ENCODE measurements around the gene ZFP91.
A peak's percentile ranks its signal among the peaks of the same experiment; 100 is the strongest.

The ZFP91 gene

DNA sequence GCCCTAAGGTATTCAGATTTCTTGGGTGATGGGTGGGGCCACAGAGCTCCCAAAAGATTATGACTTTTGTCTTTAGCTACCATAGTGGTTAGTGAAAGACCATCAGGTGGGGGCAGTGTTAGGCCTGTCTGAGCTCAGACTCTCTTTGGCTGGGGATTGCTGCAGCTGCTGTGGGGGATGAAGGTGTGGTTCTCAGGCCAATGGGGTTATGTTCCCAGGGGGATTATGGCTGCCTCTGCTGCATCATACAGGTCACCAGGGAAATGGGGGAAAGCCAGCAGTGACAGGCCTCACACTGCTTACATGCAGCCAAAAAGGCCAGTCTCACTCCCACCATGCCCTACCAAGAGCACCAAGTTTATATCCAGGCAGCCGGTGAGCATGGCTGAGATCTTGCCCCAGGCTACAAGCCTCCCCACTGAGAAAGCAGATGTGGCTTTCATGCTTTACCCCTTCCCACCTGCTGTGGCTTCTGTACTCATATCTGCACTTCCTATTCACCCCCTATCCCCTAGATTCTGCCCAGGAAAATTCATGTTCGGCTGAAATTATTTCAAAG is 68.4 kb downstream of the ZFP91 start:
- Mint-ChIP-seq H3K27me3 (peaks cover 3% of the 10 kb centered on the region), H3K4me1 (no peaks in the 10 kb centered on the region), H3K27ac (no peak overlapping the region), H3K4me3 (no peak overlapping the region), H3K9me3 (peaks cover 14% of the 10 kb centered on the region), H3K36me3 (no peaks in the 10 kb centered on the region)
- DNase-seq: no peak
- CTCF ChIA-PET: interaction anchor here (0.8 to 2.3 kb wide), 3 partner anchors 13 to 254 kb away, joined by 3 to 10 read pairs (median 4); no protein-coding TSS in a partner anchor

DNA sequence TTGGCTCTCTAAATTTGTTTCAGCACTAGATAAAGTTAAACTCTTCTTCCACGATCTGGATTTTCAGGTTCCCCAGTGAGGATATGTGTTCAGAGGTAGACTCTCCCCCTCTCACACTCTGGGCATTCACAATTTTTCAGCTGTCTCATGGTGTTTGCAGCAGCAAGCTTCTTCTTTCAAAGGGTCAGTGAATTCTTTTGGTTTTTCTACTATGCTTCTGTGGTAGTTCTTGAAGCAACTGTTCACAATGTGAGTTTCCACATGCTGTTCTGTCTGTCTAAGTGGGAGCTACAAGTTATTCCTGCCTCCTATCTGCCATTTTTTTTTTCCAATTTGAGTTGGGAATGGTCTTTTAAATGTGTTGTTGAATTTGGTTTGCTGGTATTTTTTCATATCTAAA is 69.0 kb downstream of the ZFP91 start:
- Mint-ChIP-seq H3K9me3 (peaks cover 14% of the 10 kb centered on the region), H3K4me3 (no peak overlapping the region)

DNA sequence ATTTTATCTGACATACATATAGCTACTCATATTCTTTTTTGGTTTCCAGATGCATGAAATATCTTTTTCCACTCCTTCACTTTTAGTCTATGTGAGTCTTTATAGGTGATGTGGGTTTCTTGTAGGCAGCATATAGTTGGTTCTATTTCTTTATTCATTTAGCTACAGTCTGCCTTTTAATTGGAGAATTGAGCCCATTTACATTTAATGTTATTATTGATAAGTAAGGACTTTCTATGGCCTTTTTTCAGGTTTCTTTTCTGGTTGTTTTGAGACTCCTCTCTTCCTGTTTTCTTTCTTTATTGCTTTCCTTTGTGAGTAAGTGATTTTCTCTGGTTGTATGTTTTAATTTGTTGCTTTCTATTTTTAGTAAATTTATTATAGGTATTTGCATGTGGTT is 70.8 kb downstream of the ZFP91 start:
- DNase-seq: no peak
- Mint-ChIP-seq H3K36me3 (no peaks in the 10 kb centered on the region), H3K4me3 (no peak overlapping the region), H3K9me3 (peaks cover 14% of the 10 kb centered on the region), H3K27me3 (peaks cover 3% of the 10 kb centered on the region), H3K27ac (no peak overlapping the region), H3K4me1 (peaks cover 6% of the 10 kb centered on the region)
- CTCF ChIA-PET: interaction anchor here (0.8 to 1.2 kb wide), 2 partner anchors 20 to 137 kb away, joined by 3 read pairs; no protein-coding TSS in a partner anchor

More for the DNA sequence above, 69.0 kb downstream of the ZFP91 start:
- Mint-ChIP-seq H3K36me3 (no peaks in the 10 kb centered on the region), H3K4me1 (no peaks in the 10 kb centered on the region), H3K27ac (no peak overlapping the region), H3K27me3 (peaks cover 3% of the 10 kb centered on the region)
- CTCF ChIA-PET: interaction anchor here (2.3 kb wide), 1 partner anchor 141 kb away, joined by 10 read pairs; no protein-coding TSS in a partner anchor
- no peak for DNase-seq

DNA sequence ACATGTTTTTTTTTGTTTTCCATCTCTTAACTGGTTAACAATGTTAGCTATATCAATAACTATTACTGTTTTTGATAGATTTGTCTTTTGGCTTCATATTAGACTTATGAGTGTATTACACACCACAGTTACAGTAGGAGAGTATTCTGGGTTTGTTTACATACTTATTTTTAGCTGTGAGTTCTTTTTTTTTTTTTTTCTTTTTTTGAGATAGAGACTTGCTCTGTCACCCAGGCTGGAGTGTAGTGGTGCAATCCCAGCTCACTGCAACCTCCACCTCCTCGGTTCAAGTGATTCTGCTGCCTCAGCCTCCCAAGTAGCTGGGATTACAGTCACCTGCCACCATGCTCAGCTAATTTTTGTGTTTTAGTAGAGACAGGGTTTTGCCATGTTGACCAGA is 71.6 kb downstream of the ZFP91 start:
- H3K27me3 Mint-ChIP-seq: peaks cover 3% of the 10 kb centered on the region
- no peak overlapping the region for H3K27ac Mint-ChIP-seq
- H3K36me3 Mint-ChIP-seq: no peaks in the 10 kb centered on the region
- CTCF ChIA-PET: interaction anchor here (0.7 to 1.3 kb wide), 3 partner anchors 10 to 136 kb away, joined by 3 to 7 read pairs (median 3); no protein-coding TSS in a partner anchor
- H3K4me3 Mint-ChIP-seq: no peak overlapping the region
- DNase-seq: no peak
- peaks cover 10% of the 10 kb centered on the region for H3K4me1 Mint-ChIP-seq
- H3K9me3 Mint-ChIP-seq: peaks cover 11% of the 10 kb centered on the region

DNA sequence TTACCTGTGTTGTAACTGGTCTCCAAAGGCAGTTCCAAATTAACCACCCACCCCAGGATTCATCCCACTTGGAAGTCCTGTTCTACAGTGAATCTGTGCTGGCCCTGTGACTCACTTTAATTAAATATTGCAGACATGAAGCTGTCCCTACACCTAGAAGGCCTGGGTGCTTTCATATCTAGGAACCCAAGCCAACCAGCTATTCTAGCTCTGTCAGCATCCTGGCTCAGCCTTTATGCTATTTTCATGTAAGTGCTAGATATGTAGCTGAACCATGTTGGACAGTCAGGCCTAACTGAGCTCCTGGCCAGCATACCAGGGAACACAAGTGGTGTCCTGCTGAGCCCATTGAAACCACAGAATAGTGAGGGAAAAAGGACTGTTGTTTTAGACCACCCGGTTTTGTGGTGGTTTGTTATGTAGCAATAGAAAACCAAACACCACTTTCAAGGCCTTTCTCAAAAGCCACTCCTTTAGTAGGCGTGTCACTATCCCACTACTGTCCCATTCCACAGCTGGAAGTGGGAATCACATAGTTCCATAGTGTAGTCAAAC is 73.9 kb downstream of the ZFP91 start:
- peaks cover 10% of the 10 kb centered on the region for H3K4me1 Mint-ChIP-seq
- no peak for DNase-seq
- CTCF ChIA-PET: interaction anchor here (1.2 to 3.6 kb wide), 4 partner anchors 18 to 135 kb away, joined by 3 to 33 read pairs (median 4); no protein-coding TSS in a partner anchor
- no peaks in the 10 kb centered on the region for H3K27me3 Mint-ChIP-seq
- H3K4me3 Mint-ChIP-seq: no peak overlapping the region
- no peak overlapping the region for H3K27ac Mint-ChIP-seq
- H3K9me3 Mint-ChIP-seq: no peaks in the 10 kb centered on the region
- H3K36me3 Mint-ChIP-seq: no peaks in the 10 kb centered on the region

DNA sequence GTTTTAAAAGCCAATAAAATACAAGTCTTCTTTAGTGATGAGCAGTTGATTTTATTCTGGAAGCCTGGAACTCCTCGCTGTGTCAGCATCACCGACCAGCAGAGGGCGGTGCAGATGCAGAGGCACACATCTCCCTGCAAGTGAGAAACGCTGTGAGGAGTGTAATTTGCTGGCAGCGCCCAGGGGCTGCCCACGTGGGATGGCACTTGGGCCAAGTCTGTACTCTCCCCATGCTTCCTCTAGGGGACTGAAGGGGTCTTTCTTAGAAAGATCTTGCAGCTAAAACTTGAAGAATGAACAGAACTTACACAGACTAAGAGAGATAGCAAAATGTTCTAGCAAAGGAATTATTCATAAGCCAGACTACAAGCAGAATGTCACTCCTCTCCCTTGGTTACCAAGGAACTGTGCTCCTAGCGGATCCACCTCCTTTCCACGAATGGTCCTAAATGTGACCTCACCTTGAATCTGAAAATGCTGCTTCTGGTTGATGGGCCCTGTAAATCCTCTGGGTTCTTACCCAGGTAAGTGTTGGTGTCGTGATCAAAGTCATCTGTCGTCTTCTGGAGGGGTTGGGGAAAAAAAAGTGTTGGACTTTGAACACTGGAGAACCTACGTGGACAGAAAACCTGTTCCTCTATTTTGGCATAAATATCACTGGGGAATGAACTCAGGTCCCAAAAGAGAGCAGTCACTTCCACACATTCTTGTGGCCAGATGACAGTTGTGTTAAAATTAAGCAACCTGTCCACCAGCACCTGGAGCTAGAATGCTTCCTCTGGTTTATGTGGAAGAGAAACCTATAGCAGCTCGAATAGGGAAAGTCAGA is 75.4 kb downstream of the ZFP91 start:
- H3K27ac Mint-ChIP-seq: no peak overlapping the region
- peaks cover 10% of the 10 kb centered on the region for H3K4me1 Mint-ChIP-seq
- no peaks in the 10 kb centered on the region for H3K36me3 Mint-ChIP-seq
- CTCF ChIA-PET: interaction anchor here (1.0 to 3.6 kb wide), 7 partner anchors 15 to 134 kb away, joined by 3 to 33 read pairs (median 3); no protein-coding TSS in a partner anchor
- DNase-seq: peak; percentile 82
- no peaks in the 10 kb centered on the region for H3K9me3 Mint-ChIP-seq
- no peak overlapping the region for H3K4me3 Mint-ChIP-seq
- H3K27me3 Mint-ChIP-seq: no peaks in the 10 kb centered on the region

DNA sequence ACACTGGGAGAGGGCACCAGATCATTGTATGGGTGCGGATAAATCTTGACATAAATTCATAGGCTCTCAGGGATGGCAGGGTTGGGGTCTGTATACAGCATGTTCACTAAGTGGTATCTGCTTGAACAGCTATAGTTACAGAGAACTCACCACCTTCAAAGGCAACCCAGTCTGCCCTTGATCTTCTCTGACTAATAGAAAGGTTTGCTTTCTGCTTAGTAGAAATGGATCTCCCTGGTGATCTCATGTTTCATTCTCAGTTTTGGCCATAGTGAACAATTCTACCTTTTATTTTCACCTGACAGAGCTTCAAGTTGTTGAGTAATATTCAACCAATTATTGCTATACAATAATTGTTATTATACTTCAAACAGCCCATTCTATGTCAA is 76.0 kb downstream of the ZFP91 start:
- CTCF ChIA-PET: interaction anchor here (1.0 to 3.6 kb wide), 8 partner anchors 16 to 133 kb away, joined by 3 to 33 read pairs (median 3); no protein-coding TSS in a partner anchor
- peaks cover 10% of the 10 kb centered on the region for H3K4me1 Mint-ChIP-seq

DNA sequence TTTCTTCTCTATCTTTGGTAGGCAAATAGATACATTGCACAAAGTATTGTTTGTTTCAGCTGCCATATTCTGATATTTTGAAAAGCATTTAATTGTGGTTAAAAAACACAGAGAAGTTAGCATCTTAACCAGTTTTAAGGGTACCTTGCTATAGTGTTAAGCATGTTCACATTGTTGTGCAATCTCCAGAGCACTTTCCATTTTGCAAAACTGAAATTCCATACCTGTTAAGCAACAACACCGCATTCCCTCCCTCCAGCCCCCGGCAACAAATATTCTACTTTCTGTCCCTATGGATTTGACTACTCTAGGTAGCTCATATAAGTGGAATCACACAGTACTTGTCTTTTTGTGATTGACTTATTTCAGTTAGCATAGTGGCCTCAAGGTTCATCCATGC is 77.5 kb downstream of the ZFP91 start:
- peaks cover 10% of the 10 kb centered on the region for H3K4me1 Mint-ChIP-seq
- no peak overlapping the region for H3K27ac Mint-ChIP-seq
- CTCF ChIA-PET: no interaction called here
- no peaks in the 10 kb centered on the region for H3K9me3 Mint-ChIP-seq
- H3K36me3 Mint-ChIP-seq: no peaks in the 10 kb centered on the region
- H3K27me3 Mint-ChIP-seq: no peaks in the 10 kb centered on the region
- H3K4me3 Mint-ChIP-seq: no peak overlapping the region
- no peak for DNase-seq

More for the DNA sequence above, 76.0 kb downstream of the ZFP91 start:
- no peak overlapping the region for H3K4me3 Mint-ChIP-seq
- no peaks in the 10 kb centered on the region for H3K9me3 Mint-ChIP-seq
- DNase-seq: no peak
- no peak overlapping the region for H3K27ac Mint-ChIP-seq
- no peaks in the 10 kb centered on the region for H3K36me3 Mint-ChIP-seq
- no peaks in the 10 kb centered on the region for H3K27me3 Mint-ChIP-seq

DNA sequence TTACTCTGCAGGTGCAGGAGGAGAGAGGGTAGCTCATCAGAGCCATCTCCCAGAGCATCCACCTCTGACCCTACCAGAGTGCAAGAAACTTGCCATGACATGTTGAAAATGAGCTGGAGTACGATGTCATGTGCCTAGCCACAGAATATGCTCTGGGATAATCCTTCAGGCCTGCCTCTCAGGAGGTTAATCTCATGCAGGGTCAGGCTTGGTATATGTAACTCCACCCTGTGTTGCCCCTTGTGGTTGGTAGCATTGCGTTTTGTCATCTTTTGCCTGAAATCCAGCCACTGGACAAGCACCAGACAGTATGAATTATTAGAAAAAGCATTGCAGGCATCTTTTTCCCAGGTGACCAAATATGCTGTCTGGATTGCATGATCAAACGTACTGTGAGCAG is 79.8 kb downstream of the ZFP91 start:
- Mint-ChIP-seq H3K27me3 (no peaks in the 10 kb centered on the region), H3K4me3 (no peak overlapping the region), H3K36me3 (no peaks in the 10 kb centered on the region), H3K4me1 (peaks cover 10% of the 10 kb centered on the region), H3K9me3 (no peaks in the 10 kb centered on the region), H3K27ac (no peak overlapping the region)
- no peak for DNase-seq
- CTCF ChIA-PET: interaction anchor here (1.8 to 2.5 kb wide), 2 partner anchors 14 to 130 kb away, joined by 5 to 9 read pairs; no protein-coding TSS in a partner anchor

DNA sequence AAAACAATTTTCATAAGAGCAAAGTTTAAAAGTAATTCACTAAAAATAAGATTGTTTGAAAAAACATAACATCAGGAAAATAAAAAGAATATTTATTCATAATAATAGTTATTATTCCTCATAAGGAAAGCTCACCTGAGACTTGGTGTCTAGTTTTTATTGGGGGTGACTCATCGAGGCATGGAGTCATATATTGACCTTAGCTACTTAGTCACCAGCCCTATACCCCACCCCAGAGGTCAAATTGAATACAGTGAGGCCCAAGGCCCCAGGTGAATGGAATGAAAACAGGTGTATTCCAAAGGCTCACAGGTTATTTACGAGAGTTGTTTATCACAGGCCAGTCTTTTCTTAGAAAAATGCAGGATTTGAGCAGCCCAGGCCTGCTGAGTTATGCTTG is 80.5 kb downstream of the ZFP91 start:
- Mint-ChIP-seq H3K36me3 (no peaks in the 10 kb centered on the region), H3K4me1 (peaks cover 6% of the 10 kb centered on the region), H3K27me3 (no peaks in the 10 kb centered on the region), H3K4me3 (no peak overlapping the region), H3K27ac (no peak overlapping the region), H3K9me3 (no peaks in the 10 kb centered on the region)
- DNase-seq: no peak
- CTCF ChIA-PET: interaction anchor here (2.5 kb wide), 1 partner anchor 129 kb away, joined by 9 read pairs; no protein-coding TSS in a partner anchor

DNA sequence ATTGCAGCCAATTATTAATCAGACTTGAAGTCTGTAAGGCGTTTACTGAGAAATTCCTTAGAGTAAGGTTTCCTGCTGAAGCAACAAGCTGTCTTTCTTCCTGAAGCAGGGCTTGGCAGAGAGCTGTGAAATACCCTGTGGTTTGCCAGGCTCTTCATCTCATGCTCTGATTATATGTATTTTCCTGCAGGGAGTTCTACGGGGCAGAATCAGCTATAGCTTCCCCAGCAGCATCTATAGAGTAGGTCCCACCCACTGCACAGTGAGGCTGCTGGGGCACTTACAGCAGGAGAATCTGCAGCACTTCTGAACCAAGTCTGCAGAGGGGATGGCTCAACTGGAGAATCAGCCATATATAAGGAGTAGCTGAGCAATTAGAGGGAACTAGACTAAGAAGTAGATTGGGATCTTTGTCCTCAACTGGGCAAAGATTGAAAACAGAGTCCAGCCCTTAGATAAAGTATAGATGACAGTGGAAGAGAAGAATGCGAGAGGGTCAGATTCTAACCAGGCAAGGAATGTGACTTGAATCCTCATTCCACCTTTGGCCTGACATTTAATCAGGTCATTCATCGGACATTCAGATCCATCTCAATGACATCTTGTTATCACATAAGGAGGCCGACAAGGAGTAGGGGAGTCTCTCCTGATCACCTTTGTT is 81.2 kb downstream of the ZFP91 start:
- no peak for DNase-seq
- H3K27me3 Mint-ChIP-seq: no peaks in the 10 kb centered on the region
- CTCF ChIA-PET: no interaction called here
- peaks cover 3% of the 10 kb centered on the region for H3K4me1 Mint-ChIP-seq
- H3K36me3 Mint-ChIP-seq: no peaks in the 10 kb centered on the region
- no peaks in the 10 kb centered on the region for H3K9me3 Mint-ChIP-seq
- no peak overlapping the region for H3K27ac Mint-ChIP-seq
- H3K4me3 Mint-ChIP-seq: no peak overlapping the region

Data from activated naive CD4-positive, alpha-beta T cell treated with anti-CD3 and anti-CD28 coated beads, Interleukin-2, amount 10 ng/mL, durations not matched to agents 7 days and 5 days (primary cell).